Adipose tissue (tissue), 3 donors: Measurements from ENCODE around the gene ELAC1. TPM values are rescaled to one million over a fixed set of nuclear protein-coding genes. Genes with fewer than 3 reads are reported as not detected.

Source experiments
- polyA plus RNA-seq, 3 donors: library from polyadenylated mRNA; stranded (reverse); fragments of 200-250 nt; gene quantifications; one replicate each; pipeline ENCODE4 v1.2.3, GENCODE V29; 2013
- donor health status: healthy with polysubstance abuse.
- donor health status: Bipolar disorder and iron deficiency.
- donor health status: healthy.

Gene ELAC1
- polyA plus RNA-seq, 3 donors = 4.1 to 9.7 (median 6.1) TPM

Other genes starting within 250 kb of the ELAC1 start
- 1 to 10 TPM in 1 of 3 donors, under 1 TPM in 2; 0.61 to 3.5 (median 0.85) TPM for gene MRO, start 148.0 kb upstream of the ELAC1 start, polyA plus RNA-seq
- gene ME2, start 88.9 kb upstream of the ELAC1 start, polyA plus RNA-seq = 10 to 100 TPM; 14.4 to 24.4 (median 19.1) TPM
- 10 to 100 TPM; 15.8 to 45.1 (median 28.3) TPM for gene SMAD4, start 62.2 kb downstream of the ELAC1 start, polyA plus RNA-seq
- 10 to 100 TPM in 2 of 3 donors, 1 to 10 TPM in 1; 6.1 to 13.2 (median 11.8) TPM for gene MEX3C, start 229.6 kb downstream of the ELAC1 start, polyA plus RNA-seq